Neural progenitor cell (in vitro differentiated cells): ENCODE results near the gene MINDY4. TPM values are rescaled to one million over a fixed set of nuclear protein-coding genes. Genes with fewer than 3 reads are reported as not detected.

ENCODE experiments used
- DNase-seq: peaks from one replicate; pipeline ENCODE4 v3.0.0-alpha.2; 2016; ENCODE audit warnings: low spot score
- H2AFZ ChIP-seq: fragments of 200-600 bp; sonication (generic); replicated peaks from 2 replicates; pipeline ENCODE4 v1.6.1; 2016; ENCODE audit warnings: antibody characterized with exemption
- H3F3A ChIP-seq: fragments of 200-600 bp; sonication (generic); 2 replicates; pipeline ENCODE4 v1.6.1; 2016; ENCODE audit warnings: antibody characterized with exemption, low read depth
- H3K27ac ChIP-seq: fragments of 200-600 bp; sonication (generic); 2 replicates; pipeline ENCODE4 v1.5.1; 2016; ENCODE audit warnings: mild to moderate bottlenecking
- H3K27me3 ChIP-seq: fragments of 200-600 bp; sonication (generic); 2 replicates; pipeline ENCODE4 v1.6.1; 2016; ENCODE audit warnings: mild to moderate bottlenecking, moderate library complexity
- H3K36me3 ChIP-seq: fragments of 200-600 bp; sonication (generic); 2 replicates; pipeline ENCODE4 v1.5.1; 2016
- H3K4me1 ChIP-seq: fragments of 200-600 bp; sonication (generic); 2 replicates; pipeline ENCODE4 v1.6.1; 2016; ENCODE audit warnings: mixed run types
- H3K4me2 ChIP-seq: fragments of 200-600 bp; sonication (generic); 2 replicates; pipeline ENCODE4 v1.6.1; 2016
- H3K4me3 ChIP-seq: fragments of 200-600 bp; sonication (generic); 2 replicates; pipeline ENCODE4 v1.5.1; 2016
- H3K79me2 ChIP-seq: fragments of 200-600 bp; sonication (generic); 2 replicates; pipeline ENCODE4 v1.6.1; 2016; ENCODE audit warnings: low read depth
- H3K9ac ChIP-seq: fragments of 200-600 bp; sonication (generic); 2 replicates; pipeline ENCODE4 v1.6.1; 2016
- H3K9me3 ChIP-seq: fragments of 200-600 bp; sonication (generic); 2 replicates; pipeline ENCODE4 v1.5.1; 2016; ENCODE audit warnings: low read depth
- H4K20me1 ChIP-seq: fragments of 200-600 bp; sonication (generic); 2 replicates; pipeline ENCODE4 v1.6.1; 2016; ENCODE audit warnings: low read depth
- H3K27ac Mint-ChIP-seq: 3 replicates; pipeline ENCODE4 v1.8.0; 2021; ENCODE audit warnings: mixed read lengths
- H3K27me3 Mint-ChIP-seq: 2 replicates; pipeline ENCODE4 v1.8.0; 2022; ENCODE audit warnings: low read depth, mild to moderate bottlenecking, inconsistent platforms, moderate library complexity, mixed read lengths; ENCODE audit not compliant: insufficient read depth
- H3K36me3 Mint-ChIP-seq: 3 replicates; pipeline ENCODE4 v1.8.0; 2021; ENCODE audit warnings: mixed read lengths
- H3K4me1 Mint-ChIP-seq: 3 replicates; pipeline ENCODE4 v1.8.0; 2021; ENCODE audit warnings: mixed read lengths
- H3K4me3 Mint-ChIP-seq: 3 replicates; pipeline ENCODE4 v1.8.0; 2021; ENCODE audit warnings: mild to moderate bottlenecking, moderate library complexity, mixed read lengths
- H3K9me3 Mint-ChIP-seq: 3 replicates; pipeline ENCODE4 v1.8.0; 2020; ENCODE audit warnings: mixed read lengths
- EZH2 ChIP-seq: fragments of 200-600 bp; sonication (generic); IDR thresholded peaks from 2 replicates; pipeline ENCODE4 v1.6.1; 2017; ENCODE audit warnings: antibody characterized with exemption, mild to moderate bottlenecking, moderate library complexity
- EZH2phosphoT487 ChIP-seq: fragments of 200-600 bp; sonication (generic); IDR thresholded peaks from 2 replicates; pipeline ENCODE4 v1.6.1; 2017; ENCODE audit warnings: antibody characterized with exemption
- total RNA-seq: library from RNA; depleted of rRNA; stranded (reverse); fragments of >200 nt; gene quantifications from 2 replicates; pipeline ENCODE4 v1.2.3, GENCODE V29; 2015; ENCODE audit warnings: low replicate concordance
- TF ChIP-seq, protein P1 (sequence below): fragments of 200-600 bp; sonication (generic); IDR thresholded peaks from 2 replicates; pipeline ENCODE4 v1.5.1; 2017; ENCODE audit warnings: antibody characterized with exemption, mild to moderate bottlenecking

Gene MINDY4
- total RNA-seq, 1 donor from 2014 or later: 5.9 TPM

DNA sequence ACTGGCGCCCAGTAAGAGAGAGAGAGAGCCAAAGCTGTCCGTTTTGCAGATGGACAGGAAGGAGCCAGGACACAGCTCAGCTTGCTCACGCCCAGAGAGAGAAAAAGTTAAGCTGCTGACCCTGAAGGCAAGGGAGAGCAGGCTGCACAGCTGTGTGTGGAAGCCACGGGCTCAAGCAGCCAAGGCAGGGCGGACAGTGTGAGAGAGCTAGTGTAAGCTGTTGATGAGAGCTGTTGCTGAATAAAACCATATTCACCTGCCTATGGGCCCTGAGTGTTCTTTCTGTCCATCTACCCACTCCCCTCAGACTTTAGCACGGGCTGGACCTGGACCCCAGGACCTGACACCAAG is 13.9 kb upstream of the MINDY4 start:
- TF ChIP-seq EZH2phosphoT487 (no peak), EZH2 (no peak)
- TF ChIP-seq, protein P1, sequence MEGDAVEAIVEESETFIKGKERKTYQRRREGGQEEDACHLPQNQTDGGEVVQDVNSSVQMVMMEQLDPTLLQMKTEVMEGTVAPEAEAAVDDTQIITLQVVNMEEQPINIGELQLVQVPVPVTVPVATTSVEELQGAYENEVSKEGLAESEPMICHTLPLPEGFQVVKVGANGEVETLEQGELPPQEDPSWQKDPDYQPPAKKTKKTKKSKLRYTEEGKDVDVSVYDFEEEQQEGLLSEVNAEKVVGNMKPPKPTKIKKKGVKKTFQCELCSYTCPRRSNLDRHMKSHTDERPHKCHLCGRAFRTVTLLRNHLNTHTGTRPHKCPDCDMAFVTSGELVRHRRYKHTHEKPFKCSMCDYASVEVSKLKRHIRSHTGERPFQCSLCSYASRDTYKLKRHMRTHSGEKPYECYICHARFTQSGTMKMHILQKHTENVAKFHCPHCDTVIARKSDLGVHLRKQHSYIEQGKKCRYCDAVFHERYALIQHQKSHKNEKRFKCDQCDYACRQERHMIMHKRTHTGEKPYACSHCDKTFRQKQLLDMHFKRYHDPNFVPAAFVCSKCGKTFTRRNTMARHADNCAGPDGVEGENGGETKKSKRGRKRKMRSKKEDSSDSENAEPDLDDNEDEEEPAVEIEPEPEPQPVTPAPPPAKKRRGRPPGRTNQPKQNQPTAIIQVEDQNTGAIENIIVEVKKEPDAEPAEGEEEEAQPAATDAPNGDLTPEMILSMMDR: no peak
- no peaks in the 10 kb centered on the region for H4K20me1 ChIP-seq
- H3K4me2 ChIP-seq: no peak overlapping the region
- Mint-ChIP-seq H3K27ac (peak overlapping the region; percentile 70), H3K4me3 (no peak overlapping the region), H3K36me3 (no peaks in the 10 kb centered on the region), H3K9me3 (no peaks in the 10 kb centered on the region), H3K27me3 (peaks cover 14% of the 10 kb centered on the region), H3K4me1 (peaks cover 4% of the 10 kb centered on the region)
- DNase-seq: no peak
- no peaks in the 10 kb centered on the region for H3K36me3 ChIP-seq
- H3K4me1 ChIP-seq: no peaks in the 10 kb centered on the region
- no peaks in the 10 kb centered on the region for H3K79me2 ChIP-seq
- H2AFZ ChIP-seq: no peak overlapping the region
- no peaks in the 10 kb centered on the region for H3F3A ChIP-seq
- H3K27ac ChIP-seq: no peak overlapping the region
- no peaks in the 10 kb centered on the region for H3K9me3 ChIP-seq
- no peak overlapping the region for H3K4me3 ChIP-seq
- H3K27me3 ChIP-seq: no peaks in the 10 kb centered on the region
- H3K9ac ChIP-seq: no peak overlapping the region

GRCh38 chr7:30760514-30761213 is 10.6 kb upstream of the MINDY4 start:
- H4K20me1 ChIP-seq: no peaks in the 10 kb centered on the region
- no peaks in the 10 kb centered on the region for H3K27me3 ChIP-seq
- TF ChIP-seq, protein P1: no peak
- TF ChIP-seq EZH2phosphoT487 (no peak), EZH2 (no peak)
- no peaks in the 10 kb centered on the region for H3K36me3 Mint-ChIP-seq
- H3K9ac ChIP-seq: no peak overlapping the region
- peaks cover 4% of the 10 kb centered on the region for H3K4me1 Mint-ChIP-seq
- H3K4me2 ChIP-seq: no peak overlapping the region
- H3K4me3 Mint-ChIP-seq: no peak overlapping the region
- H3K27me3 Mint-ChIP-seq: peaks cover 9% of the 10 kb centered on the region
- no peak for DNase-seq
- H3K9me3 ChIP-seq: no peaks in the 10 kb centered on the region
- no peaks in the 10 kb centered on the region for H3K36me3 ChIP-seq
- H3K4me1 ChIP-seq: no peaks in the 10 kb centered on the region
- H3K4me3 ChIP-seq: no peak overlapping the region
- no peak overlapping the region for H3K27ac ChIP-seq
- no peak overlapping the region for H2AFZ ChIP-seq
- H3K79me2 ChIP-seq: no peaks in the 10 kb centered on the region
- no peaks in the 10 kb centered on the region for H3K9me3 Mint-ChIP-seq
- H3F3A ChIP-seq: no peaks in the 10 kb centered on the region
- no peak overlapping the region for H3K27ac Mint-ChIP-seq

DNA sequence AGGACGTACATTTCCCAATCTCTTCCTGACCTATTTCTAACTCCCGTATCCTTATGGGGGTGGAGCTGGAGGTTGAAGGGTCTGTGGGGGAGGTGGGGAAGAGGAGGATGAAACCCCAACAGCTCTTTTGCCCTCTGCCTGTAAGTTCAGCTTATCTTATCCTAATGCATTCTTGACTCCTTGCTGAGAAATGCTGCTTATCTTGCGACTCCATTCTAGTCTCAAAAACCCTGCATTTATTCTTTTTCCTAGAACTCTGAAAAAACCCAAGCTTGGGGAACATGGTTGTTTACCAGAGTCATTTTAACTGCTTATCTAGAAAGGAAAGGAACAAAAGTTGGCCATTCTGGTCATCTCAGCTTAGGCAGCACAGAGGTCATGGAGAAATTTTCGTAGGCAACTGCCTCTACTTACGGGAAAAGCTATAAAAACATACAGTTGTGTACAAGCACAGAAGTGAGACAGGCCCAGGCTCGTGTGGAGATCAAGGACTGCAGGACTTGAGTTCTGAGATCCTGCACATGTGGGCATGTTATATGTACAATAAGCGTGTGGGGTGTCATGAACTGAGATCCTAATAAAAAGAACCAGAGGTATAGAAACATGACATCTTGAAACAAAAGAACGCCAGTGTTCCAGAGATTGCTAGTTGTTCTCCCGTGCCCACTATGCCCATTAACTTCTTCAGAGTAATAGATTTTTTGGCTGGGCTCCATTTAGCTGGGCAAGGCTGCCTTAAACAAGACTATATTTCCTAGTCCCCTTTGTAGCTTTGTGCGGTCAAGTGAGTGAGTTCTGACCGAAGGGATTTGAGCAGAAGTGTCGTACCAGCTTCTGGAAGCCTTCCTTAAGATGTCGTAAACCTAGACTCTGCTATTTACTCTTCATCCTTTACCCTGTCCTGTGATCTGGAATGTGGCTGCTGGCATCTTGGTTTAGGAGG is 9.7 kb upstream of the MINDY4 start:
- no peak overlapping the region for H3K4me3 Mint-ChIP-seq
- H3K9me3 ChIP-seq: no peaks in the 10 kb centered on the region
- no peaks in the 10 kb centered on the region for H3K4me1 ChIP-seq
- no peak overlapping the region for H2AFZ ChIP-seq
- no peaks in the 10 kb centered on the region for H3K79me2 ChIP-seq
- H3K36me3 ChIP-seq: no peaks in the 10 kb centered on the region
- H3K4me3 ChIP-seq: no peak overlapping the region
- no peaks in the 10 kb centered on the region for H3K27me3 ChIP-seq
- no peaks in the 10 kb centered on the region for H3F3A ChIP-seq
- TF ChIP-seq, protein P1: no peak
- no peak for TF ChIP-seq EZH2
- no peak for TF ChIP-seq EZH2phosphoT487
- H3K27ac ChIP-seq: no peak overlapping the region
- no peak overlapping the region for H3K27ac Mint-ChIP-seq
- H3K9me3 Mint-ChIP-seq: no peaks in the 10 kb centered on the region
- H3K27me3 Mint-ChIP-seq: peaks cover 9% of the 10 kb centered on the region
- H3K36me3 Mint-ChIP-seq: no peaks in the 10 kb centered on the region
- H3K4me1 Mint-ChIP-seq: peaks cover 4% of the 10 kb centered on the region
- H4K20me1 ChIP-seq: no peaks in the 10 kb centered on the region
- no peak overlapping the region for H3K9ac ChIP-seq
- DNase-seq: no peak
- no peak overlapping the region for H3K4me2 ChIP-seq
